Endothelial cell of umbilical vein (primary cell): ENCODE data around the gene GRIA4. TPM values are rescaled to one million over a fixed set of nuclear protein-coding genes. Genes with fewer than 3 reads are reported as not detected.

Experiments used
- BruUV-seq: library from RNA; stranded (reverse); fragments of 400-500 nt; replicated peaks from 2 replicates; lab custom pipeline; 2021; lab: Mats Ljungman, UMichigan
- CTCF ChIA-PET: fragments of 300-600, 350-600 bp; sonication (Branson Sonifier 250); formaldehyde crosslinking; loops from one replicate; lab custom pipeline; 2021; ENCODE audit warnings: antibody characterized with exemption, inconsistent platforms; lab: Charles Lee
- POLR2A ChIA-PET: fragments of 300-600, 350-600 bp; sonication (Branson Sonifier 250); formaldehyde crosslinking; loops from one replicate; lab custom pipeline; 2021; ENCODE audit warnings: antibody characterized with exemption, inconsistent platforms; lab: Charles Lee
- DNase-seq: peaks from one replicate; pipeline ENCODE4 v3.0.0-alpha.2; 2011; ENCODE audit warnings: low read depth, low spot score
- FAIRE-seq: peaks from 2 replicates; lab custom pipeline; 2011; peaks lifted over from hg19 to GRCh38; lab: Jason Lieb, UNC
- H2AFZ ChIP-seq: 2 replicates; pipeline ENCODE4 v1.6.0; 2012; ENCODE audit warnings: low read depth, low read length, control low read depth, inconsistent platforms
- H3K27ac ChIP-seq: 2 replicates; pipeline ENCODE4 v1.5.1; 2011; ENCODE audit warnings: low read depth, mild to moderate bottlenecking, control low read depth, low read length, moderate library complexity; ENCODE audit not compliant: insufficient read depth
- H3K27me3 ChIP-seq, 2 experiments: 2 replicates each; pipeline versions ENCODE4 v1.6.0 to v1.6.1; 2011; ENCODE audit warnings: low read length in 2 of 2, mixed read lengths in 1 of 2; ENCODE audit not compliant: control insufficient read depth in 2 of 2, insufficient read depth in 2 of 2
- H3K36me3 ChIP-seq, 2 experiments: 2 replicates in 1 of 2; 3 replicates in 1 of 2; pipeline ENCODE4 v1.5.1; 2011; ENCODE audit warnings: low read length in 2 of 2, mild to moderate bottlenecking in 1 of 2, moderate library complexity in 1 of 2; ENCODE audit not compliant: control insufficient read depth in 2 of 2, insufficient read depth in 2 of 2; ENCODE audit errors: extremely low read depth in 1 of 2
- H3K4me1 ChIP-seq: 3 replicates; pipeline ENCODE4 v1.5.1; 2011; ENCODE audit warnings: mild to moderate bottlenecking, low read length; ENCODE audit not compliant: control insufficient read depth, insufficient read depth; ENCODE audit errors: extremely low read depth
- H3K4me2 ChIP-seq: 2 replicates; pipeline ENCODE4 v1.6.1; 2011; ENCODE audit warnings: low read length, control low read depth, mixed read lengths; ENCODE audit not compliant: insufficient read depth
- H3K4me3 ChIP-seq, 3 experiments: fragments of 200-600 bp in 1 of 3; sonication (generic), shearing (Covaris generic) in 1 of 3; replicated peaks in 1 of 3; 2 replicates each; pipeline ENCODE4 v1.5.1; 2011 to 2016; ENCODE audit warnings: control low read depth in 3 of 3, low read length in 3 of 3, mild to moderate bottlenecking in 2 of 3, inconsistent platforms in 1 of 3, low read depth in 1 of 3, moderate library complexity in 1 of 3; ENCODE audit not compliant: insufficient read depth in 1 of 3
- H3K79me2 ChIP-seq: 2 replicates; pipeline ENCODE4 v1.6.0; 2012; ENCODE audit warnings: low read length, inconsistent platforms; ENCODE audit not compliant: control insufficient read depth, insufficient read depth
- H3K9ac ChIP-seq: replicated peaks from 2 replicates; pipeline ENCODE3; 2011; ENCODE audit warnings: low read length, control low read depth; ENCODE audit not compliant: insufficient read depth; ENCODE audit errors: extremely low read depth
- H3K9me1 ChIP-seq: replicated peaks from 3 replicates; pipeline ENCODE4 v1.6.0; 2011; ENCODE audit warnings: mild to moderate bottlenecking, low read length; ENCODE audit not compliant: control insufficient read depth, insufficient read depth; ENCODE audit errors: extremely low read depth
- H3K9me3 ChIP-seq: replicated peaks from 2 replicates; pipeline ENCODE4 v1.5.1; 2012; ENCODE audit warnings: low read length, inconsistent platforms; ENCODE audit not compliant: control insufficient read depth, insufficient read depth
- H4K20me1 ChIP-seq: replicated peaks from 2 replicates; pipeline ENCODE3; 2011; ENCODE audit warnings: mild to moderate bottlenecking, low read length; ENCODE audit not compliant: control insufficient read depth, insufficient read depth; ENCODE audit errors: extremely low read depth
- CTCF ChIP-seq, 2 donors: IDR thresholded peaks; 1 replicate in 1 of 2; 2 replicates in 1 of 2; pipeline ENCODE4 v1.5.1; 2011; ENCODE audit warnings: low read length in 2 of 2, mild to moderate bottlenecking in 2 of 2, moderate library complexity in 2 of 2, control low read depth in 1 of 2, inconsistent platforms in 1 of 2, low read depth in 1 of 2; ENCODE audit not compliant: insufficient read depth in 1 of 2; ENCODE audit errors: extremely low read depth in 1 of 2
- EZH2 ChIP-seq: IDR thresholded peaks from 2 replicates; pipeline ENCODE4 v1.6.1; 2012; ENCODE audit warnings: borderline replicate concordance, low read depth, mild to moderate bottlenecking, moderate library complexity, low read length, inconsistent platforms; ENCODE audit not compliant: severe bottlenecking
- FOS ChIP-seq: IDR thresholded peaks from 2 replicates; pipeline ENCODE4 v1.6.1; 2011; ENCODE audit warnings: mild to moderate bottlenecking, low read length, moderate library complexity, borderline replicate concordance; ENCODE audit not compliant: insufficient read depth
- GATA2 ChIP-seq: IDR thresholded peaks from 2 replicates; pipeline ENCODE4 v1.7.0; 2011; ENCODE audit warnings: low read depth, mild to moderate bottlenecking, moderate library complexity, mixed read lengths, low read length; ENCODE audit not compliant: insufficient read length, insufficient read depth
- JUN ChIP-seq: IDR thresholded peaks from 2 replicates; pipeline ENCODE4 v1.6.1; 2011; ENCODE audit warnings: borderline replicate concordance, low read depth; ENCODE audit not compliant: insufficient read length, insufficient read depth
- MAX ChIP-seq: IDR thresholded peaks from 2 replicates; pipeline ENCODE4 v1.6.1; 2011; ENCODE audit not compliant: insufficient read depth, insufficient read length
- MYC ChIP-seq: IDR thresholded peaks from one replicate; pipeline ENCODE4 v1.6.1; 2011; ENCODE audit warnings: mild to moderate bottlenecking, low read depth, low read length
- POLR2A ChIP-seq: IDR thresholded peaks from 2 replicates; pipeline ENCODE4 v1.6.1; 2012; ENCODE audit warnings: low read depth, mild to moderate bottlenecking, control low read depth, low read length
- POLR2AphosphoS5 ChIP-seq: IDR thresholded peaks from 2 replicates; pipeline ENCODE4 v1.6.1; 2012; ENCODE audit warnings: low read depth, mild to moderate bottlenecking, control low read depth, low read length, moderate library complexity; ENCODE audit not compliant: insufficient read depth
- dilution Hi-C: fragments of 300-500 bp; cut with MboI; formaldehyde crosslinking; loops from one replicate; pipeline ENCODE4 v1.15.0; 2019; ENCODE audit warnings: low sequenced_read_pairs; ENCODE audit not compliant: extremely low pct_ligation_motif_present
- intact Hi-C: fragments of 100-400 bp; cut with micrococcal nuclease; formaldehyde crosslinking; loops from one replicate; pipeline ENCODE4 v1.10.0; 2022
- polyA plus RNA-seq, 4 experiments: library from polyadenylated mRNA; depleted of rRNA in 3 of 4; stranded (reverse) in 3 of 4; unstranded in 1 of 4; fragments of >200 nt; gene quantifications; 2 replicates each; pipeline versions ENCODE4 v1.2.1 to v1.2.3, GENCODE V29; 2011 to 2012; ENCODE audit warnings: missing spikeins in 1 of 4
- total RNA-seq: library from RNA; stranded (reverse); gene quantifications from 2 replicates; pipeline ENCODE4 v1.2.3, GENCODE V29; 2021

Gene GRIA4
- total and polyA plus RNA-seq, 2 donors (not counting 3 experiments of a cell fraction or from before 2014, with no cell fraction given), result not detected

GRCh38 chr11:105915021-105915420 is 305.1 kb downstream of the GRIA4 start:
- no peaks in the 10 kb centered on the region for H3K9me1 ChIP-seq
- FAIRE-seq (no peak), DNase-seq (no peak)
- H3K4me3 ChIP-seq, result no peak overlapping the region
- ChIA-PET CTCF (interaction anchor here (2.3 kb wide), 1 partner anchor 8 kb away, joined by 7 read pairs; no protein-coding TSS in a partner anchor), POLR2A (no interaction called here)
- TF ChIP-seq JUN, result no peak
- TF ChIP-seq FOS, result no peak
- TF ChIP-seq EZH2, result no peak
- TF ChIP-seq POLR2A, result no peak
- TF ChIP-seq POLR2AphosphoS5, result no peak
- TF ChIP-seq MAX, result no peak
- TF ChIP-seq CTCF (IDR thresholded peaks at IDR 0.05; ENCODE audit: extremely low read depth in 1 of 2, insufficient read depth in 1 of 2, low read depth in 1 of 2, low read length in 2 of 2), result no peak
- TF ChIP-seq GATA2, result no peak
- TF ChIP-seq MYC, result no peak
- dilution Hi-C loops (no loop called here), intact Hi-C loops (no loop called here)
- no TSS peak for BruUV-seq
- no peak overlapping the region for H3K27ac ChIP-seq
- H3K36me3 ChIP-seq, result no peaks in the 10 kb centered on the region
- H3K9me3 ChIP-seq, result no peaks in the 10 kb centered on the region
- no peaks in the 10 kb centered on the region for H3K27me3 ChIP-seq
- no peak overlapping the region for H3K4me2 ChIP-seq
- no peak overlapping the region for H2AFZ ChIP-seq
- H3K4me1 ChIP-seq, result peaks cover under 1% of the 10 kb centered on the region
- H4K20me1 ChIP-seq, result no peaks in the 10 kb centered on the region
- no peak overlapping the region for H3K9ac ChIP-seq
- H3K79me2 ChIP-seq, result no peaks in the 10 kb centered on the region
